ENCODE data around the gene FXYD5.

GRCh38 chr19:35149463-35149862 lies 5.1 kb upstream of the FXYD5 start:
- no peak for TF ChIP-seq POLR2A (IDR thresholded peaks at IDR 0.05)
- no peak for TF ChIP-seq POLR2AphosphoS5 (IDR thresholded peaks at IDR 0.05)
- TF ChIP-seq CTCF (IDR thresholded peaks at IDR 0.05): no peak
